ENCODE data around the gene DPCD. TPM values are rescaled to one million over a fixed set of nuclear protein-coding genes. Genes with fewer than 3 reads are reported as not detected.

Gene DPCD
- total RNA-seq, 1 donor from 2014 or later, result 6.4 TPM

- DNase-seq, result no peak
- H3K27ac Mint-ChIP-seq, result no peak overlapping the region
- peaks cover 4% of the 10 kb centered on the region for H3K36me3 Mint-ChIP-seq (ENCODE audit: low read depth)
- peaks cover 12% of the 10 kb centered on the region for H3K4me1 Mint-ChIP-seq
- H3K27me3 Mint-ChIP-seq, result peaks cover 26% of the 10 kb centered on the region
- intact Hi-C loops (cut with micrococcal nuclease), result no loop called here
- no peak overlapping the region for H3K4me3 Mint-ChIP-seq
- H3K9me3 Mint-ChIP-seq, result no peaks in the 10 kb centered on the region
Measured at GRCh38 chr10:101572126-101572525, 16.0 kb upstream of the DPCD start.

GRCh38 chr10:101572785-101573184 lies 15.3 kb upstream of the DPCD start:
- no peaks in the 10 kb centered on the region for H3K9me3 Mint-ChIP-seq
- intact Hi-C loops (cut with micrococcal nuclease), result no loop called here
- H3K4me3 Mint-ChIP-seq, result no peak overlapping the region
- H3K27ac Mint-ChIP-seq, result no peak overlapping the region
- H3K4me1 Mint-ChIP-seq, result peaks cover 8% of the 10 kb centered on the region
- DNase-seq, result no peak
- peaks cover 5% of the 10 kb centered on the region for H3K36me3 Mint-ChIP-seq (ENCODE audit: low read depth)
- peaks cover 20% of the 10 kb centered on the region for H3K27me3 Mint-ChIP-seq

GRCh38 chr10:101573885-101574753 lies 14.0 kb upstream of the DPCD start:
- Mint-ChIP-seq H3K4me1 (peaks cover 8% of the 10 kb centered on the region), H3K36me3 (ENCODE audit: low read depth) (peaks cover 9% of the 10 kb centered on the region), H3K4me3 (no peak overlapping the region), H3K9me3 (no peaks in the 10 kb centered on the region), H3K27ac (no peak overlapping the region), H3K27me3 (peaks cover 8% of the 10 kb centered on the region)
- intact Hi-C loops (cut with micrococcal nuclease), result no loop called here
- no peak for DNase-seq

GRCh38 chr10:101575091-101575490 lies 13.0 kb upstream of the DPCD start:
- no peak overlapping the region for H3K27ac Mint-ChIP-seq
- H3K4me1 Mint-ChIP-seq, result no peaks in the 10 kb centered on the region
- no peak overlapping the region for H3K4me3 Mint-ChIP-seq
- no peaks in the 10 kb centered on the region for H3K9me3 Mint-ChIP-seq
- intact Hi-C loops (cut with micrococcal nuclease), result no loop called here
- no peak for DNase-seq
- H3K27me3 Mint-ChIP-seq, result no peaks in the 10 kb centered on the region
- peaks cover 11% of the 10 kb centered on the region for H3K36me3 Mint-ChIP-seq (ENCODE audit: low read depth)

- Mint-ChIP-seq H3K4me1 (no peaks in the 10 kb centered on the region), H3K27me3 (no peaks in the 10 kb centered on the region), H3K27ac (no peak overlapping the region), H3K4me3 (no peak overlapping the region), H3K9me3 (no peaks in the 10 kb centered on the region), H3K36me3 (ENCODE audit: low read depth) (peaks cover 12% of the 10 kb centered on the region)
- DNase-seq, result no peak
- intact Hi-C loops (cut with micrococcal nuclease), result no loop called here
Measured at GRCh38 chr10:101575580-101576210, 12.4 kb upstream of the DPCD start.

GRCh38 chr10:101576211-101576863 lies 11.8 kb upstream of the DPCD start:
- H3K27ac Mint-ChIP-seq, result no peak overlapping the region

GRCh38 chr10:101577121-101577871 lies 10.8 kb upstream of the DPCD start:
- peaks cover 16% of the 10 kb centered on the region for H3K36me3 Mint-ChIP-seq (ENCODE audit: low read depth)
- H3K4me3 Mint-ChIP-seq, result no peak overlapping the region

More at GRCh38 chr10:101576211-101576863, 11.8 kb upstream of the DPCD start:
- Mint-ChIP-seq H3K27me3 (no peaks in the 10 kb centered on the region), H3K36me3 (ENCODE audit: low read depth) (peaks cover 13% of the 10 kb centered on the region), H3K4me3 (no peak overlapping the region), H3K4me1 (no peaks in the 10 kb centered on the region), H3K9me3 (no peaks in the 10 kb centered on the region)
- no peak for DNase-seq
- intact Hi-C loops (cut with micrococcal nuclease), result no loop called here

GRCh38 chr10:101578192-101578591 lies 9.9 kb upstream of the DPCD start:
- DNase-seq, result no peak
- no peak overlapping the region for H3K27ac Mint-ChIP-seq
- no peaks in the 10 kb centered on the region for H3K9me3 Mint-ChIP-seq
- H3K4me3 Mint-ChIP-seq, result no peak overlapping the region
- peaks cover 19% of the 10 kb centered on the region for H3K36me3 Mint-ChIP-seq (ENCODE audit: low read depth)
- intact Hi-C loops (cut with micrococcal nuclease), result no loop called here
- no peaks in the 10 kb centered on the region for H3K27me3 Mint-ChIP-seq
- no peaks in the 10 kb centered on the region for H3K4me1 Mint-ChIP-seq

More at GRCh38 chr10:101577121-101577871, 10.8 kb upstream of the DPCD start:
- Mint-ChIP-seq H3K27me3 (no peaks in the 10 kb centered on the region), H3K27ac (no peak overlapping the region), H3K9me3 (no peaks in the 10 kb centered on the region), H3K4me1 (no peaks in the 10 kb centered on the region)
- DNase-seq, result no peak
- intact Hi-C loops (cut with micrococcal nuclease), result no loop called here

- H3K4me3 Mint-ChIP-seq, result no peak overlapping the region
- no peak overlapping the region for H3K27ac Mint-ChIP-seq
- H3K4me1 Mint-ChIP-seq, result no peaks in the 10 kb centered on the region
- H3K27me3 Mint-ChIP-seq, result no peaks in the 10 kb centered on the region
- H3K36me3 Mint-ChIP-seq (ENCODE audit: low read depth), result peaks cover 22% of the 10 kb centered on the region
- DNase-seq, result no peak
- intact Hi-C loops (cut with micrococcal nuclease), result no loop called here
- H3K9me3 Mint-ChIP-seq, result no peaks in the 10 kb centered on the region
Measured at GRCh38 chr10:101578803-101579515, 9.2 kb upstream of the DPCD start.

- Mint-ChIP-seq H3K9me3 (no peaks in the 10 kb centered on the region), H3K36me3 (ENCODE audit: low read depth) (peaks cover 25% of the 10 kb centered on the region), H3K4me3 (no peak overlapping the region), H3K27me3 (no peaks in the 10 kb centered on the region), H3K27ac (no peak overlapping the region), H3K4me1 (no peaks in the 10 kb centered on the region)
- intact Hi-C loops (cut with micrococcal nuclease), result no loop called here
- DNase-seq, result no peak
Measured at GRCh38 chr10:101579516-101579870, 8.6 kb upstream of the DPCD start.

- no peak overlapping the region for H3K4me3 Mint-ChIP-seq
- no peaks in the 10 kb centered on the region for H3K9me3 Mint-ChIP-seq
- no peaks in the 10 kb centered on the region for H3K27me3 Mint-ChIP-seq
- H3K36me3 Mint-ChIP-seq (ENCODE audit: low read depth), result peaks cover 25% of the 10 kb centered on the region
- intact Hi-C loops (cut with micrococcal nuclease), result no loop called here
- no peaks in the 10 kb centered on the region for H3K4me1 Mint-ChIP-seq
- H3K27ac Mint-ChIP-seq, result no peak overlapping the region
- DNase-seq, result no peak
Measured at GRCh38 chr10:101580486-101581399, 7.4 kb upstream of the DPCD start.

- Mint-ChIP-seq H3K9me3 (no peaks in the 10 kb centered on the region), H3K27ac (no peak overlapping the region), H3K36me3 (ENCODE audit: low read depth) (peaks cover 17% of the 10 kb centered on the region), H3K4me3 (no peak overlapping the region), H3K27me3 (no peaks in the 10 kb centered on the region), H3K4me1 (peaks cover 18% of the 10 kb centered on the region)
- intact Hi-C loops (cut with micrococcal nuclease), result loop anchor here (5.0 kb wide), 2 partner anchors 106 to 196 kb away; partner anchors contain the start of gene NPM3
- DNase-seq, result no peak
Measured at GRCh38 chr10:101585841-101586240, 2.3 kb upstream of the DPCD start.

Measured in activated CD4-positive, alpha-beta T cell treated with anti-CD3 and anti-CD28 coated beads, Interleukin-2, amount 10 ng/mL, durations not matched to agents 24 days and 14 days (primary cell).